ENCODE results near the gene SH2D2A.

GRCh38 chr1:156809711-156810366 lies 6.8 kb downstream of the SH2D2A start:
- TF ChIP-seq, protein P1, sequence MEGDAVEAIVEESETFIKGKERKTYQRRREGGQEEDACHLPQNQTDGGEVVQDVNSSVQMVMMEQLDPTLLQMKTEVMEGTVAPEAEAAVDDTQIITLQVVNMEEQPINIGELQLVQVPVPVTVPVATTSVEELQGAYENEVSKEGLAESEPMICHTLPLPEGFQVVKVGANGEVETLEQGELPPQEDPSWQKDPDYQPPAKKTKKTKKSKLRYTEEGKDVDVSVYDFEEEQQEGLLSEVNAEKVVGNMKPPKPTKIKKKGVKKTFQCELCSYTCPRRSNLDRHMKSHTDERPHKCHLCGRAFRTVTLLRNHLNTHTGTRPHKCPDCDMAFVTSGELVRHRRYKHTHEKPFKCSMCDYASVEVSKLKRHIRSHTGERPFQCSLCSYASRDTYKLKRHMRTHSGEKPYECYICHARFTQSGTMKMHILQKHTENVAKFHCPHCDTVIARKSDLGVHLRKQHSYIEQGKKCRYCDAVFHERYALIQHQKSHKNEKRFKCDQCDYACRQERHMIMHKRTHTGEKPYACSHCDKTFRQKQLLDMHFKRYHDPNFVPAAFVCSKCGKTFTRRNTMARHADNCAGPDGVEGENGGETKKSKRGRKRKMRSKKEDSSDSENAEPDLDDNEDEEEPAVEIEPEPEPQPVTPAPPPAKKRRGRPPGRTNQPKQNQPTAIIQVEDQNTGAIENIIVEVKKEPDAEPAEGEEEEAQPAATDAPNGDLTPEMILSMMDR (IDR thresholded peaks at IDR 0.05) = no peak
- no peak for TF ChIP-seq POLR2A (IDR thresholded peaks at IDR 0.05)
